GM08714 (cell line): ENCODE measurements around the gene KRT13.

Source experiments
- H3K4me3 ChIP-seq: fragments of 200-500 bp; sonication (Bioruptor generic); 2 replicates; pipeline ENCODE4 v1.5.1; 2014; ENCODE audit warnings: mild to moderate bottlenecking, low read length, inconsistent platforms
- ZNF274 ChIP-seq: IDR thresholded peaks from 2 replicates; pipeline ENCODE4 v1.6.1; 2012; ENCODE audit warnings: mild to moderate bottlenecking, low read depth, low read length

KRT13 gene

GRCh38 chr17:41518789-41519449, 13.5 kb upstream of the KRT13 start, which contains the start of gene KRT15:
KRT15 (minus strand) TSS chr17:41518890; CDS start chr17:41518827, 63 bp downstream.
- H3K4me3 ChIP-seq = no peak within 1 kb of the TSS
- TF ChIP-seq ZNF274 = no peak

GRCh38 chr17:41518031-41518430, 12.6 kb upstream of the KRT13 start:
- no peak for TF ChIP-seq ZNF274
- H3K4me3 ChIP-seq = no peak overlapping the region

- no peak for TF ChIP-seq ZNF274
These were observed 11.4 kb upstream of the KRT13 start for GRCh38 chr17:41516830-41517283.

GRCh38 chr17:41516147-41516829, 10.9 kb upstream of the KRT13 start:
- no peak for TF ChIP-seq ZNF274
- H3K4me3 ChIP-seq = no peak overlapping the region

More at GRCh38 chr17:41516830-41517283, 11.4 kb upstream of the KRT13 start:
- H3K4me3 ChIP-seq = no peak overlapping the region

- TF ChIP-seq ZNF274 = no peak
These were observed 7.7 kb upstream of the KRT13 start for GRCh38 chr17:41513168-41513547.

GRCh38 chr17:41512546-41513167, 7.2 kb upstream of the KRT13 start:
- no peak for TF ChIP-seq ZNF274
- no peak overlapping the region for H3K4me3 ChIP-seq

More at GRCh38 chr17:41513168-41513547, 7.7 kb upstream of the KRT13 start:
- H3K4me3 ChIP-seq = no peak overlapping the region

- no peak overlapping the region for H3K4me3 ChIP-seq
These were observed 6.3 kb upstream of the KRT13 start for GRCh38 chr17:41511716-41512115.

GRCh38 chr17:41511116-41511515, 5.7 kb upstream of the KRT13 start:
- no peak for TF ChIP-seq ZNF274
- no peak overlapping the region for H3K4me3 ChIP-seq

More at GRCh38 chr17:41511716-41512115, 6.3 kb upstream of the KRT13 start:
- TF ChIP-seq ZNF274 = no peak

GRCh38 chr17:41510251-41511065, 5.0 kb upstream of the KRT13 start:
- no peak overlapping the region for H3K4me3 ChIP-seq
- TF ChIP-seq ZNF274 = no peak

- no peak for TF ChIP-seq ZNF274
- H3K4me3 ChIP-seq = no peak overlapping the region
These were observed 2.0 kb upstream of the KRT13 start for GRCh38 chr17:41507315-41507880.

- no peak for TF ChIP-seq ZNF274
- no peak overlapping the region for H3K4me3 ChIP-seq
These were observed 676 bp upstream of the KRT13 start for GRCh38 chr17:41505809-41506767.

- no peak for TF ChIP-seq ZNF274
- no peak overlapping the region for H3K4me3 ChIP-seq
These were observed 1.0 kb downstream of the KRT13 start for GRCh38 chr17:41504246-41504977.
